GM19239 (cell line): ENCODE measurements around the gene FRAS1.
A peak's percentile ranks its signal among the peaks of the same experiment; 100 is the strongest.
"Not testable (repeated sequence)": the region's sequence is repeated elsewhere in the genome, so short reads cannot be mapped to it uniquely, and the experiment has no call there.

ENCODE experiments used
- DNase-seq: peaks from one replicate; pipeline ENCODE4 v3.0.0; 2011; ENCODE audit warnings: low spot score; ENCODE audit not compliant: insufficient read length
- FAIRE-seq: peaks from 2 replicates; lab custom pipeline; 2011; peaks lifted over from hg19 to GRCh38; lab: Jason Lieb, UNC

Gene FRAS1

DNA sequence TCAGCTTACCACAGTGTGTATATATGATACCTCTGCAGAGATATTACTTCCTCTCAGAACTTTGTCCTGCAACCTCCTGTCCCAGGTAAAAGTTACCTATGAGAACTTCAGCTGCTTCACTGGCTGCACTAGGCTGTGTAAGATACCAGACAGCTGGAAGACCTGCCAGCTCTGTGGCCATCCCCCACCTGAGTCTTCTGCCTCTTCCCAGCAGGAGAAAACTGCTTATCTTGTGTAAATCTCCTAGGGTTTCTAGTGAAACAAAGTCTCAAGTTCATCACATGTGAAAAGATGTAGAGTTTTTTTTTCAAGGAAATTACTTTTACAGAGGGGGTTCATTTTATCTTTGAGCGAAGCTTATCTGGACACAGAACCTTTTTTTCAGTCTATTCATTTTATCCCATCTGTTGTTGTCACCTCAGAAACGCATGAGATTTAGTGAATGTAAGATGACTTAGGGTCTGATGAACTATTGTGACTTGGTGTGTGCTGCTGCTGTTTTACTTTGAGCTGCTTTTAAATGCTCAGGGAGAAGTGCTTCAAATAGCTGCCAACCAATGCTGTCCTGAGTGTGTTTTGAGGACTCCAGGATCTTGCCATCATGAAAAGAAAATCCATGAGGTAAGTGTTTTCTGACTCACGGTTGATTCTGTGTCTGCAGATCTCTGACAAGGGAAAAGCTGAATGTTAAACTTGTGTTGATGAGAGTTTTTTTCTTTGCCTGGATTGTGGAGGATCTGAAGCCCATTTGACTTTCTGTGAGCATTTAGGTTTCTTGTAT is 187.8 kb downstream of the FRAS1 start:
- no peak for DNase-seq
- FAIRE-seq: no peak

DNA sequence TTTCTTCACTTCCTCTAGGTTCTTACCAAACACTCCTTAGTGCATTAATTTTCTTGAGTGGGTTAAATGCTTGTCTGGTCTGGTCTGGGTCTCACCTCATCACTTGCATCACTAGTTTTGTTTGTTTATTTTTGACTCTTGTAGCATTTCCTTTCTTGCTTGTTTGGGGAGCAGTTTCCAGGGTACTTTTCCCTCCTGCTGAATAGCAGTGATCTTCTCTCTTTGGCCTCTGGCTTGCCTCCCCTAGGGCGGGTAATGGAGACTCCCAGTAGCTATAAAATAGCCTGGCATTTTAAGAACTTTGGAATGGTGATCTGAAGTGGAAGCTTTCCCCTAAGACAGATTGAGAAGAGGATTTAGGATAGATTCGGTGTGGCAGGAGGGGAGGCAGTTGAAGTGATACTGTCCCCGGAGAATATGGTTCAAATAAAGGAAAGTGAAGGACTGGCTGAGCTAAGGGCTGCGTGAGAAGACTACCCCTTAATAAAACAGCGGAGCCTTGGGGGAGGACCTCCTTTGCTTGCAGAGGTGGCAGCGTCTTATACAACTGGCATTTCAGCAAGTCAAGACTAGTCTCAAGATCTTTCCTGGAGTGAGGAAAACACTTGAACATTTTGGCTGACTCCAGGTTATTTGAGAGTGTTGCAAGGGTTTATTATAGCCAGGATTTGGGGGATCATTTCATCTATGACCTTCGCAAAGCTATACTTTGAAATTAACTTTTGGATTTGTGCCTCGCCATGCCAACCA is 190.6 kb downstream of the FRAS1 start:
- no peak for FAIRE-seq

DNA sequence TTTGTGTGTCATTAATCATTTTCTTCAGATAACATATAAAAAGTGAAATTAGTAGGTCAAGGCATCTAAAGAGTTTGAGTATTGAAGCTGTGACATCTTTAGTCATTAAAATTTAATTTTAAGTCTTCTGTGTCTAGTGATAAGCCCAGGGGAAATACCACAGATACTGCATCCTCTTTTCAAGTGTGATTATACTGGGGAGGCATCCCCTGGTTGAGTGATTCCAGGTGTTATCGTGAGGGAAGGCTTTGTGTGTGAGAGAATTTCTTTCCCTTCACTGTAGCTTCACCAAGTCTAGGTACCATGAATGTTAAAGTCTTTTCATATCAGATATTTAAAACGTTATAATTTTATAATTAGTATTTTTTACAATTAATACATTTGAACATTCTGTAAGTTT is 193.4 kb downstream of the FRAS1 start:
- DNase-seq (no peak), FAIRE-seq (no peak)

More for the DNA sequence above, 190.6 kb downstream of the FRAS1 start:
- DNase-seq: no peak

DNA sequence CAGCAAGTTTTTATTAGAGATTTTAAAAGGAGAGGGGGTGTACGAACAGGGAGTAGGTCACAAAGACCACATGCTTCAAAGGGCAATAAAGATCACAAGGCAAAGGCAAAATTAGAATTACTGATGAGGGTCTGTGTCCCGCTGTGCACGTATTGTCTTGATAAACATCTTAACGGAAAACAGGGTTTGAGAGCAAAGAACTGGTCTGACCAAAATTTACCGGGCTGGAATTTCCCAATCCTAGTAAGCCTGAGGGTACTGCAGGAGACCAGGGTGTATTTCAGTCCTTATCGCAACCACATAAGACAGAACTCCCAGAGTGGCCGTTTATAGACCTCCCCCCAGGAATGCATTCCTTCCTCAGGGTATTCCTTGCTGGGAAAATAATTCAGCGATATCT is 195.7 kb downstream of the FRAS1 start:
- not testable (repeated sequence) for DNase-seq, FAIRE-seq

DNA sequence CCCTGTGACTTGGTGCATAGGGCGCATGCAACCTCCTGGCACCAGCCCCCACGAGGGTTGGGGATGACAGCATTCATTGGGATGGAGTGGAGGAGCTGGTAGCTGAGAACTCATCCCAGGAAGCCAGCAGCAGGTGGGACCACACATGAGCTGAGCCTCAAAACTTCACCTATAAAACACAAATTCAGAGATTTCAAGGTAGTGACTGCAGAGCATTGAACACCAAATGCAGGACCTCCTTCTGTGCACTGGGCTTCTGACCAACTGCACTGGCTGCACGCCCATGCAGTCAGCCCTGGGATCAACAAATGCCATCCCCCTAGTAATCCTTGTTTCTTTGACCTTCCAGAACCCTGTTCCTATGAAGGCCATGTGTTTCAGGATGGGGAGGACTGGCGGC is 197.8 kb downstream of the FRAS1 start:
- DNase-seq (no peak), FAIRE-seq (no peak)

DNA sequence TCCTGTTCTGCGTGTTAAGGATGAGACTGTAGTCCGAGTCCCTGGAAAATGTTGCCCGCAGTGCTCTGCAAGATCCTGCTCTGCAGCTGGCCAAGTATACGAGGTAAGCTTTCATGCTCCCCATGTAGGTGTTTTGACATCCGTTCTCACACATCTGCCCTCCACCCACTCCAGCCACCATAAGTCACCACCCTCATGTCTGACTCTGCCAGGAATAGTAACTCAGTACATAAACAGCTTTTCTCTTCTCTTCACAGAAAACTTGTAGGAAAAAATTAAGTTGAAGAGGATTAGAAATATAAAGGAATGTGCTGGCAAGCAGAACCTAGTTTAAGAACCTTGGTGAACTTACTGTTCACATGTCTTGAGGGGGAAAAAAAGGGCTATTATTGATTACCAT is 207.9 kb downstream of the FRAS1 start:
- no peak for DNase-seq
- FAIRE-seq: no peak

DNA sequence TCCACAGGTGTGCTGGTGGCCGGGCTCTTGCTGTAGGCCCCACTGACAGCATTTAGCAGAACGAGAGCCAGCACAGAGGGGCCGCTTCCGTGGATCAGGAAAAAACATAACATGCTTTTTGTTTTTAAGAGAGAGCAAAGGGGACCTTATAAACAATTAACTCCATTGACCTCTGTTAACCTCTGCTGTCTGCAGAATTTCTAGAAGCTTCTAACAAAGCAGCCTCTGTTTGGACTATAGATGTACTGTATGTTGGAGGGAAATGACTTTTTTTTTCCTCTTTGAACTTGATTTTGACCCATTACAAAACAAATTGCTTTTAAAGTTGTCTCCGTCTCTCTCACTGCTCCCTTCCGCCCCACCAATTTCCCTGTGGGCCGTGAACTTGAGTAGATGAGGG is 210.7 kb downstream of the FRAS1 start:
- no peak for FAIRE-seq

DNA sequence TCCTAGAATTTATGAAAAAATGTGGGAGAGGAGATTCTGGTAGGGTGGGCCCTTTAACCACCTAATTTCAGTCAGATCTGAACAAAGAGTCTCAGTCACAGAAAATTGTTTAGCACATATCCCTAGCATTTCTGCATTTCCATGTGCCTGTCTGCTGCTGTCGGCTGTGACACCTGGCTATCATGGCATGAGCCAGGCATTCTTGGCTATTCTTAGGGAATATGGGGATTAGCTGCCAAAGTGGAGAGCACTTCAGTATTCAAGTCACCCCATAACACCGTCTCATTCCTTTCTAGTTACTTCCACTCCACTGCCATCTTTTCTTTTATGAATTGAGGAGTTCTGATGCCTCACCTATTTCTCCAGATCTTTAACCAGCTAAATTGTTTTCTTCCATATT is 211.5 kb downstream of the FRAS1 start:
- FAIRE-seq (no peak), DNase-seq (no peak)

More for the DNA sequence above, 210.7 kb downstream of the FRAS1 start:
- no peak for DNase-seq

DNA sequence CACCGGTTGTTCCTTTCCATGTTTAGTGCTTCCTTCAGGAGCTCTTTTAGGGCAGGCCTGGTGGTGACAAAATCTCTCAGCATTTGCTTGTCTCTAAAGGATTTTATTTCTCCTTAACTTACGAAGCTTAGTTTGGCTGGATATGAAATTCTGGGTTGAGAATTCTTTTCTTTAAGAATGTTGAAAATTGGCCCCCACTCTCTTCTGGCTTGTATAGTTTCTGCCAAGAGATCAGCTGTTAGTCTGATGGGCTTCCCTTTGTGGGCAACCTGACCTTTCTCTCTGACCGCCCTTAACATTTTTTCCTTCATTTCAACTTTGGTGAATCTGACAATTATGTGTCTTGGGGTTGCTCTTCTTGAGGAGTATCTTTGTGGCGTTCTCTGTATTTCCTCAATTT is 218.3 kb downstream of the FRAS1 start:
- DNase-seq, FAIRE-seq: not testable (repeated sequence)

DNA sequence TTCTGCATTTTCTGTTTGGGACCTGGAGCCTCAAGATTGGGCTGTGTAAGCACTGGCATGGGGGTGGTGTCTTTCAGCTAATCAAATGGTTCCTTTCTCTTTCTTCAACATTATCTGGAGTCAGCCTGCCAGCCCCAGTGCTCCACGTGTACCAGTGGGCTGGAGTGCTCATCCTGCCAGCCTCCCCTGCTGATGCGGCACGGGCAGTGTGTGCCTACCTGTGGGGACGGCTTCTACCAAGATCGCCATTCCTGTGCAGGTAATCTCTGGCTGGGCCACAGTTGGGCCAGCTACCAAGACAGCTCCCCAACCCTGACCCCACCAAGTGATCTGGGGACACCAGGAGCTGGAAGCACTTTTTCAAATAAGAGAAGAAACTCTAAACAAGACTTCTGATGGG is 229.2 kb downstream of the FRAS1 start:
- DNase-seq: no peak
- FAIRE-seq: no peak

DNA sequence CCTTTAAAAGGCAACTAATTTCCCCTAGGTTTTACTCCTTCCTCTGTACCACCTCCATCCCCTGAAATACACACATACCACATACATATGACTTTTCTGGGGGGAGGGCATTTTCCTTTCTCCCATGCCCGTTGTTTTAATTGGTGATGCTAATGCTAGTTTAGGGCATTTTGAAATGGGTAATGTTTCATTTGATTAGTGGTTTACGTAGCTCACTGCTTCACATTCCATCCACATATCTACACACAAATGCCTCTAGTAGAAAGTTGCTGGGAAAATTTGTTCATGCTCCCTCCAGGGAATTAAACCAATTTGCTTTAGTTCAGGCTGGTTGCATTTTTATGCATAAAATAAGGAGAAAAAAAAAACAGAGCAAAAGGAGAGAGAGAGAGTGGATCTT is 231.2 kb downstream of the FRAS1 start:
- no peak for FAIRE-seq

DNA sequence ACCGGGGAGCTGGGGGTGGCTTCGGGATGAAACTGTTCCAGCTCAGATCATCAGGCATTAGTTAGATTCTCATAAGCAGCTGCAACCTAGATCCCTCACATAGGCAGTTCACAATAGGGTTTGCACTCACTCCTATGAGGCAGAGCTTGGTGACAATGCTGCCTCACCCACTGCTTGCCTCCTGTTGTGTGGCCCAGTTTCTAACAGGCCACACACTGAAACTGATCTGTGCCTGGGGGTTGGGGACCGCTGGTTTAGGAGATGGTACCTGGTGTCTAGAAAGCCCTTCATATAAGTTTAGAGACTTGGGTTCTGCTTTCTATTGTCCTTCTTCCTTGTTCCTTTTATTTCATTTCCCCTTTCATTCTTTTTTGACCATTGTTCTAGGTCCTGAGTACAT is 234.2 kb downstream of the FRAS1 start:
- no peak for FAIRE-seq
- DNase-seq: no peak

More for the DNA sequence above, 231.2 kb downstream of the FRAS1 start:
- DNase-seq: no peak

DNA sequence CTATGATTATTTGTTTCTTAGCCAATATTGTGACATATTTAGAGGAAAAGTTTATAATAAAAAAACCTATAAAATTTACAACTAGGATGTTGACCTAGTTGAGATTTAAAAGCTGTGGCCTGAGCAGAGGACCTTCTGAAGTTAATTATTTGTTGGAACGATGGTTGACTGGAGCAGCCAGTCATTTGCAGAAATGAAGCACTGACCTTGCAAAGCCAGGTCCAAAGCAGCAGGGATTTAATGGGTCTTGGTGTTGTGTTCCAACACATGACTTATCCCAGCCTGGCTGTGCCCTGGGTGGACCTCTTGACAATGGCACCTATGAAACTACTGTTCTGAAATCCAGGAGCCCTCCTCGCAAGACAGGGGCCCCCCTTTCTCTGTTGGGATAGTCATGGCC is 235.2 kb downstream of the FRAS1 start:
- FAIRE-seq (no peak), DNase-seq (no peak)

DNA sequence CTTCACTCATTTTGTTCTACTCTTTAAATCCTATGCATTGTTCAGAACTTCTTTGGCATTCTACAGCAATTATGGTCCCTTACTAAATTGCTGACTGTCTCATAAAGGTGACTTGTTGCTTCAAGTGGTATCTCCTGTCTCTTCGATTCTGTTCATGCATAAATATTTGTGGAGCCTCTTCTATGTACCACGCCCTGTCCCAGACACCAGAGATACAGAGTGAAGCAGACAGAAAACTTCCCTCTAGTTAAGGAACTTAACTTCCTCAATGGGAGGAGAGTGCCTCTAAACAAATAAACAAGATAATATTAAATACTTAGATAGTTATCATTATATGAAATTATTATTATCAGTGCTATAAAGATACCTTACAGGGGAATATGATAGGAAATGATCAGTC is 235.7 kb downstream of the FRAS1 start:
- FAIRE-seq: no peak
- no peak for DNase-seq

DNA sequence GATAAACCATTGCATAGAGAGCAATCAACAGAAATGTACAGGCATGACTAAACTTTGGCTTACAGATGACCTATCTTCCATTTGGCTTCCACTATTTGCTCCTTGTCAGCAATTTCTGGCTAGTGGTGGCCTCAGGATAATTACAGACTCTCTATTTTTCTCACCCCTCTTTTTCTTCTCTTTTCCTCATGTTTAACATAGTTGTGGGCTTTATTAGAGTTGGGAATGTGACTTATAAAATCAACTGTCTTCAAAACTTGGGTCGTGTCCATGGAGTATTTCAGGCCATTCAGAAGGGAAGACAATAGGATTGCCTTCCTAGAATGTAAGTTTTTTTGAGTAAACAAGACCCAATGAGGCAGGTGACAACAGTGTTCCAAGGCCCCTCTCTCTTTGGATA is 236.2 kb downstream of the FRAS1 start:
- DNase-seq (no peak), FAIRE-seq (no peak)

DNA sequence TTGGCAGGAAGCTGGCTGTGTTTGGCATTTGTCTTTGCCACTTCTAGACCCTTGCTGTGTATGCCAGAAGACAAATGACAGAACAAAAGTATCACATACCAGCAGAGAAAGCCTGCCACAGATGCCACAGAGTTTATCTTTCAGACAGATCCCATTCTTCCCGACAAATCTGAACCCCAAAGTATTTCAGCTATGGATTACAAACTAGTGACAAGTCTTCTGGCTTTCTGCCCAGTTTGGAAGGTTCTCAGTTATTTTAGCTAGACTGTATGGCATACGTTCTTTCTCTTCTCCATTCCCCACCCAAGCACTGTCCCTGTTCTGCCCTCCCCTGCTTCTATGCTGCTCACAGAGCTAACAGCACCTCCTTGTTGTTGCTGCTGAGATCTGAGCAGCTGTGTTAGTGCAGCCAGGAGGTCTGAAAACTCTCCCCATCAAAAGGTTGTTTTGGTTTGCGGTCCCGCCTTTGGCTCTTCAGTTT is 236.7 kb downstream of the FRAS1 start:
- DNase-seq: no peak
- no peak for FAIRE-seq

DNA sequence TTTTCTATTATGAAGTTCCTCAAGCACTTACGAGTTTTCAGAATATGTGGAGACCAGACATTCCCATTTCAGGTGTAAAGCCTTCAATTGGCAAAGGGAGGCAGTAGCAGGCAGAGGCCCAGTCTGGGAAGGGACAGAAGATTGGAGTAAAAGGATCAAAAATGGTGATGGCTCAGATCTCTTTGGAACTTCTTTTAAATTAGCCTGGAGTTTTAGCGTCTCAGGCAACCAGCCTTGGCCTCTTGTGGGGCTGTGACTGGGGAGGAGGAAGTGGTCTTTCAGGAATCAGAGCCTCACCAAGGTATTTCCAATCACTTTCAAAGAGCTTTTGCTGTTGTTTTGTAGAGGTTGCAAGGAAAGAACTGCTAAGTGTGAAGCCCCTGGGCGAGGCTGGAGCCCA is 239.1 kb downstream of the FRAS1 start:
- FAIRE-seq: no peak

DNA sequence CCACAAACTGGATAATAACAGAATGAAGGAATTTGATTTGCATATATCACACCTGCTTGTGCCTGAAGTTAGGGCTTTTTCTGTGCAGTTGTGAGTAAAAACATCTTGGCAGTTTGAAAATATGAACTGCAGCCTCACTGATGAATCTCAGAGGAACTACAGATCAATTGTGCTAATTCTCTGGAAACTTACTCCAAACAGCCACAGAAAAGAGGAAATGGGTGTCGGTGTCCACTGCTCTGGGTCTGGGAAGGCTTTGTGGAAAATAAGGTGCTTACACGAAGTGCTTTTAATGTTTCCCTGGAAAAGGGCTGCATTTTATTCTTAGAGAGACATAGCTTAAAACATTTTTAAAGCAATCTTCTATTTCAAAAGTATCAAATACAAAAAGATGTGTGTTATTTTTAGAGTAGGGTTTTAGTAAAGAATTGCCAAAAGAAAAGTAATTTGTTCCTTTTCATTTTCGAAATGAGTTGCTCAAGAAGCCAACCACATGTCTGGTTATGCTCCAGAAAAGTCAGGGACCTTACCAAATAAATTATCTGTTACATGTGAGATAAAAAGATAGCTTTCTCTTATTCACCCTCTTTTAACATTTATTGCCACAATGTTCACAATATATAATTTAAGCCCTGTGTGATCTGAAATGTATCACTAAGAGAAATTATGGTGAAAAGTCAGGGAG is 240.1 kb downstream of the FRAS1 start:
- FAIRE-seq: peak; percentile 28

More for the DNA sequence above, 239.1 kb downstream of the FRAS1 start:
- DNase-seq: no peak

DNA sequence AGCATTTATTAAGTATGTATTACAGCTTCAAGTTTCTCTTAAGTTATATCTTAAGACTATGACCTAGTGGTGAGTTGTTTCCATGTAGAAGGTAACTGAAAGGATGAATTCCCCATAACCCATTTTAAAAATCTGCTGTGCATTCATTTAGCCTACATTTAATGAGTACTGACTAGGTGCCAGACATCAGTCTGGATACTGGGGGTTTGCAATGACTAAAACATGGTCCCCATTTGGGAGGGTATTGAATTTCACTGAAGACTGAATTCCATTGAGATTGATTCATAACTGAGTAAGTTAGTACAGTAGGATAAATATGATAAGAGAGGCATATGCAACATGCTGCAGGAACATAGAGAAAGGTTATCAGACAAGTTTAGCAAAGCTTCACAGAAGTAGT is 241.5 kb downstream of the FRAS1 start:
- DNase-seq: no peak
- no peak for FAIRE-seq

More for the DNA sequence above, 240.1 kb downstream of the FRAS1 start:
- DNase-seq: no peak

DNA sequence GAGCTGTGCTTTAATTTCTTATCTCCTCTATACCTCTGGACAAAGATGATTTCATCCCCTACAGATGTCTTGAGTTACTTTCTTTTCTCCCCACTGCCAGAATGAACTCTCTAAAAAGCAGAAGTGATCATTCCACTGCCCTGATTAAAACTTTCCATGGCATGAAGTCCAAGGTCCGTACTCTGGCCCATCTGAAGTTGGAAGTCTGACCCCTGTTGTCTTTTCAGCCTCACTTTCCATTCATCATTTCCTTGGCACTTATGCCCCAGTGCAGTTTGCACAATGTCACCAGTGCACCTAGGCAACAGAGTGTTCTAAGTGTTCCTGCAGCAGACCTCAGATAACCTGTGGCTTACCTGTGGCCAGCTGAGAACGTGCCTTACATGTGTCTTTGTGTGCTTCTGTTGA is 242.4 kb downstream of the FRAS1 start:
- peak; percentile 59 for FAIRE-seq
- DNase-seq: no peak

DNA sequence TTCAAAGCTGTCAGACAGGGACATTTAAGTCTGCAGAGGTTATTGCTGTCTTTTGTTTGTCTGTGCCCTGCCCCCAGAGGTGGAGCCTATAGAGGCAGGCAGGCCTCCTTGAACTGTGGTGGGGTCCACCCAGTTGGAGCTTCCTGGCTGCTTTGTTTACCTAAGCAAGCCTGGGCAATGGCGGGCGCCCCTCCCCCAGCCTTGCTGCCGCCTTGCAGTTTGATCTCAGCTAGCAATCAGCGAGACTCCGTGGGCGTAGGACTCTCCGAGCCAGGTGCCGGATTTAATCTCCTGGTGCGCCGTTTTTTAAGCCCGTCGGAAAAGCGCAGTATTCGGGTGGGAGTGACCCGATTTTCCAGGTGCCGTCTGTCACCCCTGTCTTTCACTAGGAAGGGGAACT is 250.1 kb downstream of the FRAS1 start:
- not testable (repeated sequence) for FAIRE-seq, DNase-seq
